Gastroesophageal sphincter (tissue), 3 donors: Measurements from ENCODE around the gene SLC29A3.

Source experiments
- CTCF ChIP-seq, 4 experiments: fragments of 200-600 bp in 2 of 4; fragments of 450-650 bp in 2 of 4; sonication (generic) in 1 of 4; IDR thresholded peaks; one replicate each; pipeline ENCODE4 v1.5.1; 2017 to 2019; ENCODE audit warnings: antibody characterized with exemption in 4 of 4, mild to moderate bottlenecking in 2 of 4, moderate library complexity in 2 of 4
- POLR2AphosphoS5 ChIP-seq: sonication (generic); formaldehyde crosslinking; IDR thresholded peaks from one replicate; pipeline ENCODE4 v1.6.1; 2017; ENCODE audit warnings: antibody characterized with exemption

DNA sequence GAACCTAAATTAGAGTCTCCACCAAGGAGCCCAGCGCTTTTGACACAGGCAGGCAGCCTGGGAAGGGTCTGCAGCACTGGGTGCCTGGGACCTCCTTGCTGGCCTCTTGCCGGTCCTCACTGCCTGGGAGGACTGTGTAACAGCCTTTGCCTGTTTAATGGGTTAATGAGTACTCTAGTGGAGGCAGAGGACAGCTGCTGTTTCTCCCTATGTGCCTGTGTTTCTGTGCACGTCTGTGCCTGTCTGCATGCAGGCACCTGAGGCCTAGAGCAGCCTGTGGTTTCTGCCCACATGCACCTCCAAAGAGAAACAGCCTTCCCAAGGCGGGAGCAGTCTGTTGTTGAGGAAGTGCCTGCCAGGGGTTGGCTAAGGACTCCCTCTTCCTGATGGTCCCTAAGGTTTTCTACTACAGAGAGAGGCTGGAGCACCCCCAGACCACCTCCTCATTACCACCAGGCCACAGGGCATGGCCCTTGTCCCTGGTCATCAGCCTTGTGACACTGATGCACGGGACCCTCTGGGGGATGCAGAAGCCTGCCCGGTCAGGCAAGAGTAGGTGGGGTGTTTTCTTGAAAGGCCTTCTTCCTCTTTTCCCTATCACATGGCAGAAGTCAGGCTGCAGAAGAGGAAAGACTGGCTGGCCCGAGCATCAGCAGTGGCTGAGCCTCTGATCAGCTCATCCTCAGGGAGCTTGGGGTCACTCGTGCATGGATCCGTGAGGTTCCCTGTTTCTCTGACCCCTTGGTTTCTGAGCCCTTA is 14.2 kb downstream of the SLC29A3 start:
- no peak for TF ChIP-seq CTCF (IDR thresholded peaks at IDR 0.05)
- TF ChIP-seq POLR2AphosphoS5, result no peak
